SK-N-MC (cell line): Measurements from ENCODE around the gene DENND2A.

Experiments used
- FOXP2 ChIP-seq: optimal IDR thresholded peaks from 2 replicates; pipeline ENCODE3; 2011; ENCODE audit warnings: mild to moderate bottlenecking, moderate library complexity; ENCODE audit not compliant: insufficient read depth; ENCODE audit errors: extremely low read length, control extremely low read depth
- POLR2AphosphoS5 ChIP-seq: IDR thresholded peaks from 2 replicates; pipeline ENCODE4 v1.6.1; 2012; ENCODE audit warnings: mild to moderate bottlenecking, low read depth, low read length, borderline replicate concordance

DNA sequence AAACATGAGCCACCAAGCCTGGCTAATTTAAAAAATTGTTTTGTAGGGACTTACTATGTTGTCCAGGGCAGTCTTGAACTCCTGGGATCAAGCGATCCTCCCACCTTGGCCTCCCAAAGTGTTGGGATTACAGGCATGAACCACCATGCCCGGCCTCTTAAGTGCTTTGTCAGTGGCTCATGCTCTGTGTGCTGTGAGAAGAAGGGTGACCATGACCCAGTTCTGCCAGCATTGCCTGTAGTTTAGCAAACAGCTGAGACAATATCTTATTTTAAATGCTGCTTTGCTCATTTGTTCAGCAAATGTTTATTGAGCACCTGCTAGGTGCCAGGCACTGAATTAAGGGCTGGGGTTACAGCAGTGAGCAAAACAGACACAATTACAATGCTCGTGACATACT lies 41.2 kb upstream of the DENND2A start:
- TF ChIP-seq POLR2AphosphoS5 (no peak), FOXP2 (no peak)
